Omental fat pad (tissue), 4 donors: ENCODE data around the gene GSTT2B. TPM values are rescaled to one million over a fixed set of nuclear protein-coding genes. Genes with fewer than 3 reads are reported as not detected.
"Not testable (repeated sequence)": the region's sequence is repeated elsewhere in the genome, so short reads cannot be mapped to it uniquely, and the experiment has no call there.

Experiments
- ATAC-seq: fragments of 150-250 bp; one replicate; pipeline ENCODE4 v1.9.1; 2016; ENCODE audit warnings: mild to moderate bottlenecking, moderate library complexity; ENCODE audit not compliant: low FRiP score
- DNase-seq: peaks from one replicate; pipeline ENCODE4 v3.0.0-alpha.2; 2019; ENCODE audit warnings: low spot score
- CTCF ChIP-seq, 3 donors: fragments of 450-650 bp; IDR thresholded peaks; one replicate each; pipeline ENCODE4 v1.5.1; 2016 to 2017; ENCODE audit warnings: antibody characterized with exemption in 3 of 3, mild to moderate bottlenecking in 3 of 3, moderate library complexity in 2 of 3
- total RNA-seq, 4 donors: library from RNA; depleted of rRNA; stranded (reverse); fragments of >200 nt; gene quantifications; one replicate each; pipeline ENCODE4 v1.1.0, GENCODE V29; 2016

Gene GSTT2B
- total RNA-seq, 4 donors from 2014 or later = 0.95 to 7.7 (median 3.3) TPM

- no peak for TF ChIP-seq CTCF (IDR thresholded peaks at IDR 0.05)
- no peak for DNase-seq
- ATAC-seq = no peak
Observed at GRCh38 chr22:23970816-23971486, 10.0 kb upstream of the GSTT2B start.

GRCh38 chr22:23970201-23970641, 9.2 kb upstream of the GSTT2B start:
- DNase-seq = no peak
- ATAC-seq = no peak

GRCh38 chr22:23969071-23969470, 8.1 kb upstream of the GSTT2B start:
- no peak for TF ChIP-seq CTCF (IDR thresholded peaks at IDR 0.05)
- DNase-seq = no peak
- ATAC-seq = no peak

More at GRCh38 chr22:23970201-23970641, 9.2 kb upstream of the GSTT2B start:
- no peak for TF ChIP-seq CTCF (IDR thresholded peaks at IDR 0.05)

GRCh38 chr22:23966568-23966967, 5.6 kb upstream of the GSTT2B start, which contains the start of gene DDTL:
TSS of gene DDTL (plus strand) at chr22:23966888. CDS start at chr22:23966915, 27 bp downstream.
- DNase-seq = not testable (repeated sequence)
- peak; percentile 97 for ATAC-seq

GRCh38 chr22:23966094-23966493, 5.1 kb upstream of the GSTT2B start:
- not testable (repeated sequence) for ATAC-seq, DNase-seq

GRCh38 chr22:23956301-23956900, 4.6 kb downstream of the GSTT2B start:
- ATAC-seq (peak; percentile 42), DNase-seq (peak; percentile 93)
- peak in 1 of 3 donors; percentile 65 for TF ChIP-seq CTCF (IDR thresholded peaks at IDR 0.05)

GRCh38 chr22:23955886-23956285, 5.1 kb downstream of the GSTT2B start:
- not testable (repeated sequence) for DNase-seq, ATAC-seq

- DNase-seq, ATAC-seq: not testable (repeated sequence)
Observed at GRCh38 chr22:23954991-23955305, 6.0 kb downstream of the GSTT2B start.

GRCh38 chr22:23954193-23954990, 6.6 kb downstream of the GSTT2B start:
- DNase-seq, ATAC-seq: not testable (repeated sequence)

- ATAC-seq, DNase-seq: not testable (repeated sequence)
Observed at GRCh38 chr22:23953485-23953884, 7.5 kb downstream of the GSTT2B start.

- not testable (repeated sequence) for DNase-seq, ATAC-seq
Observed at GRCh38 chr22:23952794-23953405, 8.1 kb downstream of the GSTT2B start.

- not testable (repeated sequence) for DNase-seq
- peak; percentile 51 for ATAC-seq
Observed at GRCh38 chr22:23951383-23951782, 9.6 kb downstream of the GSTT2B start.

GRCh38 chr22:23949764-23950163, 11.2 kb downstream of the GSTT2B start:
- ATAC-seq, DNase-seq: not testable (repeated sequence)

GRCh38 chr22:23947391-23947790, 13.6 kb downstream of the GSTT2B start:
- not testable (repeated sequence) for DNase-seq, ATAC-seq
